Effector CD8-positive, alpha-beta T cell (primary cell): Measurements from ENCODE around the gene ENTPD8.

Experiments used
- DNase-seq: peaks from one replicate; lab custom pipeline; 2025; lab: John Stamatoyannopoulos, UW

The ENTPD8 gene

DNA sequence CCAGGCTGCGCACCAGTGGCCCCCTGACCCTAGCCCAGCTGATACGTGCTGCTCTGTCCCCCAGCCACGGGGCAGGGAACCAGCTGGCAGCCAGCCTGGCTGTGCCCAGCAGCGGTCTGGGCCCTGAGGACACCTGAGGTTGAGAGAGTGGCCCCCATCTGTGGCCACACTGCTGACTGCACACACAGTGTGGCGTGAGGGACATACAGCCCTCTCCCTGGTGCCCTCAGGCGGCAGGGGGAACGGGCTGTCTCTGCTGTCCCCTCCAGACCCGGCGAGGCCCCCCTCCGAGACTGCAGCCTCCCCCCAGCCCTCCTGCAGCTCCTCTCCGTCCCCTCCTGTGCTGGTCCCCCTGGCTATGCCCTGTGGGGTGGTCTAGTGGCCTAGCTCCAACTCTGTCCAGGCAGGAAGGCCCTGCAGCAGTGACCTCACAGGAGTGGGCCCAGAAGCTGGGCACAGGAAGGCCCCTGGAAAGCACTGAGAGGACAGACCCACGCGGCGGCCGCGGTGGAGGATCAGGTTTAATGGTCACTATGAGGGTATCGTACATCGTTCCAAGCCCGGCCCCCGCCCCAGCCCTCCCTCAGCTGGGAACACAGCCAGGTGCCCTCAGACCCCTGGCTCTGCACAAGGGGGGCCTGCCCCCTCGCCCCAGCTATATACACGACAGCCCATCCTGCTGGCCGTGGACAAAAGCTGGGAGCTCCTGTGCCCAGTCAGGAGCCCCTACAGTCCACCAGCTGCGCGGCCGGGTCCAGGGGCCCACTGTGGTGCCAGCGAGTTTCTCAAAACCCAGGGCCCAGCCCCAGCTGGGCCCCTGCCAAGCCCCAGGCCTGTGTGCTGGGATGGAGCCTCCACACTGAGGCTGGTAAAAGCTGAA lies 6.8 kb upstream of the ENTPD8 start:
- DNase-seq: no peak

DNA sequence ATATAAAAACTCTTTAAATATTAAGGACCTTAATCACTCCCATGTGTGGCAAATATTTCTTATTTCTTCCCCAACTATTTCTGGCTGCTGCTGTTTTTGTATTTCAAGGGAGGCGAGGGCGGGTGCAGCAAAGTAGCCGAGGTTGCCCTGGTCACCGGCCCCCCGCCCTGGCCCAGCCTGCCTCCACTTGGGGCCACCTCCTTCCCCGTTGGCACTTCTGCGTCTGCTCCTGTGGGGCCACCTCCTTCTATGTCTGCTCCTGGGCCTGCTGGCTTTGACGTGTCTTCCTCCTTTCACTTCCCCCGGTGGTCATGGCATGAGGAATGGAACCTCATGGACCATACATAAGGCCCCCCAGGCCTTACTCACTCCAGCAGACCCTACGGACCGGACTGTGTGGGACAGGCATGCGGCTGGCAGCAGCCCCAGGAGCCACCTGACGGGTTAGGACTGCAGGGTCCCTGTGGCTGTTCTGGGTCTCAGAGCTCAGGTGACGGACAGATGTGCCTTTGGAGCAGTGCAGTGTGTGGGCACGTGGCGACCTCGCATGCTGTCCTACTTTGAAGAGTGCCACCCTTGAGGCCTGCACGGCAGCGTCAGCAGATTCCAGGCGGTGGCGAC lies 5.8 kb upstream of the ENTPD8 start:
- DNase-seq: no peak

GRCh38 chr9:137445930-137446431 lies 4.8 kb upstream of the ENTPD8 start:
- DNase-seq: no peak

DNA sequence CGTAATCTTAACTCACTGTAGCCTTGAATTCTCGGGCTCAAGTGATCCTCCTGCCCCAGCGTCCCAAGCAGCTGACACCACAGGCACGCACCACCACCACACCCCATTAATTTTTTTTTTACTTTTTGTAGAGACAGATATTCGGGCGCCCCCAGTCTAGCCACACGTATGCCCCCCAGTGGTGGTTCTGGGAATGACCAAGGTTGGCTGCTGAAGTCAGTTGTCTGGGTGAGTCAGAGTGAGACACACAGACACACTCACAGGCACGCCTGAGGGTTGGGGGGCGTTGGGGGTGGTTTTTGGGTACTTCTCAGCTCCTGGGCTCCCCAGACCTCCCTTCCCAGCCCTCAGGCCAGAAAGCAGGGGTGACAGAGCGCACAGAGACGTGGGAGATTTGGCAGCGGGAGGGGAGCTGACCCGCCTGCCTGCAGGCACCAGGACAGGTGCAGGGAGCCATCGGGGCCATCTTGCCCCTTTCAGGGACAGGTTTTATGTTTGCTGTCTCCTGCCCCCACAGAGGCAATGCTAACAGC lies 4.2 kb upstream of the ENTPD8 start:
- peak; percentile 73 for DNase-seq

- no peak for DNase-seq
Observed at GRCh38 chr9:137444106-137444790, 3.1 kb upstream of the ENTPD8 start.

DNA sequence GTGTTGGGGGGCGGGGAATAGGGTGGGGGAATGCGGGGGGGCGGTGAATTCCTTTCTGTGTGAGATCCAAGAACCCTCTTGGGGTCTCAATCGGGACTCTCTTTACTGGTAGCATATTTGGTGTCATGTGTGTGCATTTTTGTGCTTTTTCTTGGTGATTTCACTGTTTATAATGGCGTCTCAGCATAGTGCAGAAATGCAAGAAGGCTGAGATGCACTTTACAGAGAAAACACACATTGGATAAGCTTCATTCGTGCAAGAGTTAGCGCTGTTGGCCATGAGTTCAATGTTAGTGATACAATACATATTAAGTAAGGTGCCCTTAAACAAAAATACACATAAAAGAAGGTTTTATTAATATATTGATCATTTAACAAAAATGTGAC lies 771 bp upstream of the ENTPD8 start:
- no peak for DNase-seq

DNA sequence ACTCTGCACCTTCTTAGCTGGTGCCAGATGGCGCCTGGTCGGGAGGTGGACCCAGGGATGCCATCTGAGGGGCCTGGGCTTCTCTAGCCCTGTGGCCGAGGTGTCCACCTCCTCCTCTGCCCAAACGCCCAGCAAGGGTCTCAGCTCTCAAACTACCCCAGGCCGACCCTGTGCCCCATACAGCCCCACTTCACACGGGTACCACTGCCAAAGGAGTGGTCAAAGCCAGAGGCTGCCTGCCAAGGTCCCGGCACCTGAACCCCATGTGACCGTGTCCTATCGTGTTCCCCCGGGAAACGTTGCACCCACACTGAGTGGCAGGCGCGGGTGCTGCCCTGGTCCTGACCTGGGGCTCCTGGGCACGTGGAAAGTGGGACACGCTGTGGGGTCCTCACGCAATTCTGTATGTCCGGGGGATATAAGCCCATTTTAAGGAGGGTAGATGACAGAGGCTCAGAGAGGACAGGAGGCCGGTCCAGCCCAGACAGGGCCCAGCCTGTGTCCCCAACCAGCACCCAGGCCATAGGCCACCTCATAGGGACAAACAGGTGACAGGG lies 1.9 kb downstream of the ENTPD8 start:
- no peak for DNase-seq

- DNase-seq: no peak
Observed at GRCh38 chr9:137438591-137439157, 2.5 kb downstream of the ENTPD8 start.

- DNase-seq: no peak
Observed at GRCh38 chr9:137437691-137438590, 3.2 kb downstream of the ENTPD8 start.

GRCh38 chr9:137436761-137437600 lies 4.2 kb downstream of the ENTPD8 start:
- DNase-seq: no peak

DNA sequence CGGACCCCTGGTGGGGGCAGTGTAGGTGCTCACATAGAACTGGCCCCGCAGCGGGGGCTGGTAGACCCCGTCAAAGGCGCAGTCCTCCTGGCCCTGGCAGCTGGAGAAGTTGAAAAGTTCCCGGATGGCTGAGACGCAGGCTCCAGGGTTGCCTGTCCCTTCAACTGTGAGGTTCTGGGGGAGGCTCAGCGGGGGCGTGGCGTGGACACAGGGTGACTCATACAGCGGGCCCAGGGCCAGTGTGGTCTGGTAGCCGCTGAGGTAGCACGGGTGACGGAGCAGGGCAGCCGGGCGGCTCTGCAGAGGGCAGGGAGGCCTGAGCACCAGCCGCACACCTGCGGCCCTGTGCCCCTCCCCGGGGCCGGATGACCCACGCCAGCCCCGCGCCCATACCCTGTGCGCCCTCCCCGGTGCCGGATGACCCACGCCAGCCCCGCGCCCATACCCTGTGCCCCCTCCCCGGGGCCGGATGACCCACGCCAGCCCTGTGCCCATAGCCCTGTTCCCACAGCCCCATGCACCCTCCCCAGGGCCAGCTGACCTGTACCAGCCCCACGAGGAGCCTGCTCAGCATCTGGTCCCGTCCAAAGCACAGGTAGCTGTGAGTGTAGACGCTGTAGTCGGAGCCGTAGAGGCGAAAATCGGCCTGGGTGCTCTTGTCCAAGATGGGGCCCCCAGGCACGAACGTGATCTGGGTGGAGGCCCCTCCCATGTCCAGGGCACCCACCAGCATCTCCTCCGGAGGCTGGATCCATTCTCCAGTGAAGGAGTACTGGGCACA lies 5.0 kb downstream of the ENTPD8 start:
- DNase-seq: no peak

DNA sequence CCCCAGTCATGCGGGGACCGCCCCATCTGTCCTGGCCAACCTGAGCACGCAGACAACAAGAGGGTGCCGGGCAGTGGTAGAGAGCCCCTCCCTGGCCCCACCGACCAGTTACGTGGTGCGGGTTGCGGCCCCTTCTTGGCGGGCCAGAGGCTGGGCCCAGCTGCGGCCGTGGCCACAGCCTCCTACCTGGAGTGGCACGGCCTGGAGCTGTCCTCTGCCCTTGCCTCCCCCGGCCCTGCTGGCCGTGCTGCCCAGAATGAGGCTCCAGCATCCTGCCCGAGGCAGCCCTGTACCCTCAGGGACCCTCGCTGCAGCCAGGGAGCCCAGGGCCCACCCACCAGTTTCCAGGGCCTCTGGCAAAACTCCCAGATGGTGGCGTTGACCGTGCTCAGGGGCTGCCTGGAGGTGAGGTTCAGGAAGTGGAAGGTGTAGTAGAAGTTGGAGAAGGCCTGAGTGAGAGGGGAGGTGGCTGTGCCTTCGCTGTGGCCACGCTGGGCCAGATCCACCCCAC lies 5.7 kb downstream of the ENTPD8 start:
- DNase-seq: no peak

- no peak for DNase-seq
Observed at GRCh38 chr9:137434498-137435380, 6.4 kb downstream of the ENTPD8 start.

GRCh38 chr9:137433916-137434431 lies 7.2 kb downstream of the ENTPD8 start:
- DNase-seq: no peak

DNA sequence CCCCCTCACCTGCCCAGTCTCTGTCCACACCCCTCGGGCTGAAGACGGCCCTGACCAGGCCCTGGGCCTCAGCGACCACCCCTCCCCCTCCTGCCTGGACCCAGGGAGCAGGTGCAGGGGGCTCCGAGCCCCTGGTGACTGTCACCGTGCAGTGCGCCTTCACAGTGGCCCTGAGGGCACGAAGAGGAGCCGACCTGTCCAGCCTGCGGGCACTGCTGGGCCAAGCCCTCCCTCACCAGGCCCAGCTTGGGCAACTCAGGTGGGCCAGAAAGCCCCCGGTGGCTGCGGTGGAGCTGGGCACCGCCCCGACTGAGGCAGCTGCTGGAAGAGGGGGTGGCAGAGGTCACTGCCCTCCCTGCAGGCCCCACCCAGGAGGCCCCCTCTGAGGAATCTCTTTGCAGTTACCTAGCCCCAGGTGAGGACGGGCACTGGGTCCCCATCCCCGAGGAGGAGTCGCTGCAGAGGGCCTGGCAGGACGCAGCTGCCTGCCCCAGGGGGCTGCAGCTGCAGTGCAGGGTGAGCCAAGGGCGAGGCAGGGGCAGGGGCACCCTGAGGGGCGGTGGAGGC lies 7.7 kb downstream of the ENTPD8 start:
- DNase-seq: no peak

- DNase-seq: no peak
Observed at GRCh38 chr9:137432687-137433348, 8.3 kb downstream of the ENTPD8 start.
